DOHH2 (cell line): ENCODE data around the gene ZNFX1.

Experiments
- EZH2phosphoT487 ChIP-seq: fragments of 200-600 bp; sonication (generic); IDR thresholded peaks from 2 replicates; pipeline ENCODE4 v1.6.1; 2017; ENCODE audit warnings: borderline replicate concordance, mild to moderate bottlenecking, antibody characterized with exemption, low read length, moderate library complexity, mixed read lengths
- TF ChIP-seq, protein P1 (sequence below): fragments of 200-600 bp; sonication (generic); IDR thresholded peaks from one replicate; pipeline ENCODE4 v1.5.1; 2014; ENCODE audit warnings: antibody characterized with exemption, mild to moderate bottlenecking, low read depth, low read length; ENCODE audit not compliant: poor library complexity, severe bottlenecking

DNA sequence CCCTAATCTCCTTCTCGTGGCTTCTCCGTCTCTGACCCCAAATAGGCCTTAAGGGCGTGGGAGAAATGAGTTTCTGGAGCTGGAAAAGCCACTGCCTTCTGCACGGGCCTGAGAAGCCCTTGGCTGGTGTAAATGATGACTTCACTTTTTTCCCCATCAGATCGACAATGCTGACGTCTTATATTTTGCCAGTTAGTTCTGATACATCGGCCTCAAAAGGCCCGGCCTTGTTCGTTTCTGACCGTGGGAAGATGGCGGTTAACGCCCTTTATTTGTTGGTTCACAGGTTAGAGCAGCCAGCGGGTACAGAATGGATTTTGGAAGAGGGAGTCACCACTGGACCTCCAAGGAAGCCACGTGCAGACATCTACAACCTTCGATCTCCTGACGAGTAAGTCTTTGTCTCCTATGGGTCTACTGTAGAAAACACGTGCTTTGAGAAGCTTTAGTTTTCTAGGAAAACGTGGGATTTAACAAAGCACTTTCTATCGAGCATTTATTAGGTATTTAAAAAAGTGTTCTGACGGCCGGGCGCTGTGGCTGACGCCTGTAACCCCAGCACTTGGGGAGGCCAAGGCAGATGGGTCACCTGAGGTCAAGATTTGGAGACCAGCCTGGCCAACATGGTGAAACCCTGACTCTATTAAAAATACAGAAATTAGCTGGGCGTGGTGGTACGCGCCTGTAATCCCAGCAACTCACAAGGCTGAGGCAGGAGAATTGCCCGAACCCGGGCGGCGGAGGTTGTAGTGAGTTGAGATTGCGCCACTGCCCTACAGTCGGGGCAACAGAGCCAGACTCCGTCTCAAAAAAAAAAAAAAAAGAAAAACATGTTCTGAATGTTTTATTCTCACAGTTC lies 1.2 kb upstream of the ZNFX1 start:
- TF ChIP-seq, protein P1, sequence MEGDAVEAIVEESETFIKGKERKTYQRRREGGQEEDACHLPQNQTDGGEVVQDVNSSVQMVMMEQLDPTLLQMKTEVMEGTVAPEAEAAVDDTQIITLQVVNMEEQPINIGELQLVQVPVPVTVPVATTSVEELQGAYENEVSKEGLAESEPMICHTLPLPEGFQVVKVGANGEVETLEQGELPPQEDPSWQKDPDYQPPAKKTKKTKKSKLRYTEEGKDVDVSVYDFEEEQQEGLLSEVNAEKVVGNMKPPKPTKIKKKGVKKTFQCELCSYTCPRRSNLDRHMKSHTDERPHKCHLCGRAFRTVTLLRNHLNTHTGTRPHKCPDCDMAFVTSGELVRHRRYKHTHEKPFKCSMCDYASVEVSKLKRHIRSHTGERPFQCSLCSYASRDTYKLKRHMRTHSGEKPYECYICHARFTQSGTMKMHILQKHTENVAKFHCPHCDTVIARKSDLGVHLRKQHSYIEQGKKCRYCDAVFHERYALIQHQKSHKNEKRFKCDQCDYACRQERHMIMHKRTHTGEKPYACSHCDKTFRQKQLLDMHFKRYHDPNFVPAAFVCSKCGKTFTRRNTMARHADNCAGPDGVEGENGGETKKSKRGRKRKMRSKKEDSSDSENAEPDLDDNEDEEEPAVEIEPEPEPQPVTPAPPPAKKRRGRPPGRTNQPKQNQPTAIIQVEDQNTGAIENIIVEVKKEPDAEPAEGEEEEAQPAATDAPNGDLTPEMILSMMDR: no peak
- TF ChIP-seq EZH2phosphoT487: no peak
